Glomerular visceral epithelial cell (primary cell): Measurements from ENCODE around the gene PGBD5.
"Not testable (repeated sequence)": the region's sequence is repeated elsewhere in the genome, so short reads cannot be mapped to it uniquely, and the experiment has no call there.

Experiments used
- DNase-seq: peaks from one replicate; pipeline ENCODE4 v3.0.0-alpha.2; 2016; ENCODE audit errors: extremely low spot score

The PGBD5 gene

DNA sequence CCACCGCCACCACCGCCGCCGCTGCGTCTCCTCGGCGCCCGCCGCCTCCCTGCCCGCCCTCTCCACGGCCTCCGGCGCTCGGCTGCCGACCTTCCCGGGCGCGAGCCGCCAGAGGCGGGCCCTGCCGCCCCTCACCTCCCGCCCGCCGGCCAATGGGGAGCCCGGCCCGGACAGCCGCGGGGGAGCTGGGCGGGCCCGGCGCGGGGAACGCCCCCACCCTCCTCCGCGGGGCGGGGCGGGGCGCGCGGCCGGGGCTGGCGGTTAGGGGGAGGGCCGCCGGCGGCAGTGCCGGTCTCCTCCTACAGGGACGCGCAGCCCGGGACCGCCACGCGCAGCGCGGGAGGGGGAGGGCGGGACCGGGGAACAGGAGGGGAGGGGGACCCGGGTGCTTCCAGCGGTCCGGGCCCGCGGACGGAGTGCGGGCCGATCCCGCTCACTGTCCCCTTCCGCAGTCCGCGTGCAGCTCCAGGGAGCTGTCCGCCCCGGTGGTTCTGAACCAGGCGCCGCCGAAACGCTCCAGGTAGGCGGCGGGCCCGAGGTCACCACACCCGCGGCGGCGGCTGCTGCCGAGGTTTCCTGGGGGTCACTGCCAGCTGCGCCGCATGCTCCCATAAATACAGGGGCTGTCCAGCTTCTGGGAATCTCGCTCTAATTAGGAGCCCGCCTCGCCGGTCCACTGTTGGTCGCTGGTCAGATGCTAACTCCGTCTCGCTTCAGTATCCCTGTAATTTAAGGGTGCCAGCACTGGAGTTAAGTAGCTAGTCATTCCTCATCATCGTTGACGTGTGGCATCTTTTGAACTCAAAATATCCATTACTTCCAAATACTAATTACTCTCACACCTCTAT lies at the start of gene PGBD5:
Gene PGBD5, minus strand, starts transcription at position 87 of the 848 bp plus-strand sequence. CDS start 404 bp downstream, outside the sequence.
- DNase-seq: peak; percentile 67

- not testable (repeated sequence) for DNase-seq
These were observed 48.8 kb upstream of the PGBD5 start for GRCh38 chr1:230474924-230475323.

DNA sequence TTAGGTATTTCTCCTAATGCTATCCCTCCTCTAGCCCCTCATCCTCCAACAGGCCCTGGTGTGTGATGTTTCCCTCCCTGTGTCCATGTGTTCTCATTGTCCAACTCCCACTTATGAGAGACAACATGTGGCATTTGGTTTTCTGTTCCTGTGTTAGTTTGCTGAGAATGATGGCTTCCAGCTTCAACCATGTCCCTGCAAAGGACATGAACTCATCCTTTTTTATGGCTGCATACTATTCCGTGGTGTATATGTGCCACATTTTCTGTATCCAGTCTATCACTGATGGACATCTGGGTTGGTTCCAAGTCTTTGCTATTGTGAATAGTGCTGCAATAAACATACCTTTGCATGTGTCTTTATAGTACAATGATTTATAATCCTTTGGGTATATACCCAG lies 44.6 kb upstream of the PGBD5 start:
- not testable (repeated sequence) for DNase-seq

DNA sequence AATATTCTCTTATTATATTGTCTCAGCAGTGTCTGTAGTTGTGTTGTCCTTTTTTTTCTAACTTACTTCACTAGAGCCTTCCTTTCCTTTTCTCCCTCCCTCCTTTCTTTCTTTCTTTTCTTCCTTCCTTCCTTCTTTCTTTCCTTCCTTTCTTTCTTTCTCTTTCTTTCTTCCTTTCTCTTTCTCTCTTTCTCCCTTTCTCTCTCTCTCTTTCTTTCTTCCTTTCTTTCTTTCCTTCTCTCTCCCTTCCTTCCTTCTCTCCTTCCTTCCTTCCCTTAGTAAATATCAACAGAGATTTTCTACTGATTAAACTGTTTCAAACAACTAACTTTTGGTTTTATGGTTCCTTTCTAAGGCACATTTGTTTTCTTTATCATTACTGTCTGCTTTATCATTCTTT lies 43.1 kb upstream of the PGBD5 start:
- no peak for DNase-seq

DNA sequence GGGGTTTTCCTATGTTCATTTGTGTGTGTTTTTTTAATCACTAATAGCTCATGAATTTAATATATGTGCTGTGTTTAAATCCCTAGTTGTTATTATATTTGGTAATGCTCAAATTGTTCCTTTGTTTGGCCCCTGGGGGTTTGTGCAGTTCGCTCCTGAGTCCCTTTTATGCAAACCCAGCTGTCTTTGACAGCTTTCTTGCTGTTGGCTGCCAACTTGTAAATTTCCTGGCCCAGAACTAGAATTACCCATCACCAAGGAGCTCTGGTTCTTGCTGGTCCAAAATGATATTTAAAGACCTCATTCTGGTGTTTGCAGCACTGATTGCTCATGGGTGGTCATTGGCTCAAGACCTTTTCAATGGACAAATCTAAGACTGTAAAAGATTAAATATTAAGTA lies 39.6 kb upstream of the PGBD5 start:
- DNase-seq: no peak

DNA sequence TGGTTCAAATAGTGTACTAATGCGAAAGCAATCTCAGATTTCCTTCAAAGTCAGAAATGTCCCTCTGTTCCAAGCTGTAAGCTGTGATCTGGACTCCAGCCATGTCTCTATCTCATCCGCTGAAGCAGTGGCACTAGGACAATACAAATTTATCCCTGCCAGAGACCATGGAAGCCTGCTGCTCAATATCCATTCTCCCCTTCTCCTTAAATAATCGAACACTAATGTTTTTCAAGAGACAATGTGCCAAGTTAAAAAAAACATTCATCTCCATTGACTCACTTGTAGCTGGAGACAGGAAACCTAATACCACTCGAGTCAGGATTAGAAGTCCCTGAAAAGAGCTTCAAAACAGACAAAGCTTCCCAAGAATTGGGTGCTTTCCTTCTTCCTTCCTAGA lies 38.5 kb upstream of the PGBD5 start:
- DNase-seq: no peak

GRCh38 chr1:230463760-230464159 lies 37.6 kb upstream of the PGBD5 start:
- no peak for DNase-seq

GRCh38 chr1:230463326-230463725 lies 37.2 kb upstream of the PGBD5 start:
- DNase-seq: no peak

DNA sequence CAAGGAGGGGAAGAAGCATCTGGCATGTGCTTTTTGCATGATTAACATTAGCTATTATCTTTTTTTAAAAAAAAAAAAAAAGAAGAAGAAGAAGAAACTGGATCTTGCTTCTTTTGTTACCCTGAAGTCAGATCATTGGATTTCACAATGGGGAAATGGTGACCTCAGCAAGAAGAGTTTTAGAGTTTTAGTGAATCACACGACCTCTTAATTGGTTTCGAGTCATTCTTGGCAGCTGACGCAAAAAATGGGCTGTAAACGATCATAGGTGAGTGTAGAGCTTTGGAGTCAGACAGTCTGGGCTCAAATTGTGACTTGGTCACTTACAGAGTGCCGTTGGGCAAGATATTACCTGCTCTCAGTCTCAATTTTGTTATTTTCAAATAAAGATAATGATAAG lies 33.3 kb upstream of the PGBD5 start:
- no peak for DNase-seq

- no peak for DNase-seq
These were observed 32.4 kb upstream of the PGBD5 start for GRCh38 chr1:230458509-230458908.

DNA sequence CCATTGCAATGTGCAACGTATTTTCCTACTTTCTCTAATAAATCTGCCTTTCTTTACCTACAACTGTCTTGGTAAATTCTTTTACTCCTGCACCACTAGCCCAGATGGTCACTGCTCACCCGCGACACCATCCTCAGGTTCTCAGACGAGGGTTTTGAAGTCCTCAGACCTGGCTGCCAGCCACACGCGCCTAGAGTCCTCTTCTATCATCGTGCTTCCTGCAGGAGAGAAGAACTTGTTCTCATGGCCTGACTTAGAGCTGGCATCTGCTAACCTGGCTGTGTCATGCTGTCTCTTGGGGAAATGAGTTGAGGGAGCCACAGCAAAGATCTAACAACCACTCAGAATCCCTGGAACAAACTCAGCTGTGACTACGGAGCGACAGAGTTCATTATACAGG lies 30.3 kb upstream of the PGBD5 start:
- DNase-seq: no peak

DNA sequence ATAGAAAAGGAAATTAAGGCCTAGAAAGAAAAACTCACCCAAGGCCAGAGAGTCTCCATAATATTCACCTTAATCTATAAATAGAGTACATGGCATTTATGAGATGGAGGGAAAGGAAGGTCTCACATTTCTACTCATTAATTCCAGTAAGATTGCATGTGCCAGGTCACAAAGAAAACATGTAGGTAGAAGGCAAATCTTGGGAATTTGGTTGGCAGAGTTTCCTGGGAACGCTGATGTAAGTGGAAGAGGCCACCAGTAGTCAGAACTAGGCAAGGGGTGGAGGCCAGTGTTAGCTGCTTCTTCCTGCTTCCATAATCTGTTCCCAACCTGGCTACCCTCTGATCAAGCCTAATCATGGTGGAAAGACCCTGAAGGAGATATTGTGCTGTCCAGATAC lies 29.2 kb upstream of the PGBD5 start:
- no peak for DNase-seq

GRCh38 chr1:230453377-230453776 lies 27.2 kb upstream of the PGBD5 start:
- no peak for DNase-seq

DNA sequence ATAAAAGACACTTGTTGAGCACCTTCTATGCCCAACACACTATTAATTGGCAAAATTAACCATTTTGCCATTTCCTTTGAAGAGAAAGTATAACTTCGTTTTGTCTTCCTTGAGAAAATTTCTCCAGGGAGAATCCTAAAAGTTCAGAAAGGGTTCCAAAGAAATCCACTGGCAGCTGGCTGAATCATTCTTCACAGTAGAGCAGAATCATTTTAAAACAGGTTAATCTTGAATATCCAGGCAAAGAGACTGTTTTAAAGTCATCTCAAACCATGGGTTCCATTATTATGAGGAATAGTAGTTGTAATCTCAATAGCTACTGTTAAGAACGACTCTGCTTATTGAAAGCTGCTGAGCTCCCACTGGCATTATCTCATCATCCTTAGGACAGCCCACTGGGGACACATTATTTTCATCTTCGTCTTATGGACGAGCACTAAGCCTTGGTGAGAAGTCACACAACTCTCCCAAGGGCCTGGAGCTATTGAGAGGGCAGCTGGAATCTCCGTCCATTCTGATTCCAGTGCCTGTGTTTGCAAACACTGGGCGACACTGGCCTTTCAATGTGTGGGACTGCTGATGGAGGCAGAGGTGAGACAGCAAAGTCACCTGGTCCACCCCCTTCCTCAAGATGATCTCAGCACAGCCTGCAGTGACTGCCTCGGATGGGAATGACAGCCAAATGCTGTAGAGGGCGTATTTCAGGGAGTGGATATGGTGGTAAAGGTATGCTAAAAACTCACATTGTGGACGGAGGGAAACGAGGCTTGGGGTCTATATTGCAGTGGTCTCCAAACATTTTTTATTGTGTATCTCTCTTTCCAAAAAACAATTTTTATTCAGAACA lies 15.3 kb upstream of the PGBD5 start:
- no peak for DNase-seq

- no peak for DNase-seq
These were observed 9.0 kb upstream of the PGBD5 start for GRCh38 chr1:230435108-230435507.

DNA sequence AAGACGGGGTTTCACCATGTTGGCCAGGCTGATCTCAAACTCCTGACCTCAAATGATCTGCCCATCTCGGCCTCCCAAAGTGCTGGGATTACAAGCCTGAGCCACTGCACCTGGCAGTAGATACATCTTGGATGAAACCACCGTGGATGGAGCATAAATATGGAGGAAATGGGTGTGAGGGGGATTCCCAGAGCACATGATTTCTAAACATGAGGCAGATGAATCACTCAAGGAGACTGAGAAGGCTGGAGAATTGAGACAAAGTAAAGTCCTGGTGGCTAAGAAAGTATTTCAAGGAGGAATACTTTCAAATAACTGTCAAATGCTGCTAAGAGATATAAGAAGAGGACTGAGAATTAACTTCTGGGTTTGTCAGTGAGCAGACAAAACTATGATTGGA lies 5.4 kb upstream of the PGBD5 start:
- peak; percentile 6 for DNase-seq

DNA sequence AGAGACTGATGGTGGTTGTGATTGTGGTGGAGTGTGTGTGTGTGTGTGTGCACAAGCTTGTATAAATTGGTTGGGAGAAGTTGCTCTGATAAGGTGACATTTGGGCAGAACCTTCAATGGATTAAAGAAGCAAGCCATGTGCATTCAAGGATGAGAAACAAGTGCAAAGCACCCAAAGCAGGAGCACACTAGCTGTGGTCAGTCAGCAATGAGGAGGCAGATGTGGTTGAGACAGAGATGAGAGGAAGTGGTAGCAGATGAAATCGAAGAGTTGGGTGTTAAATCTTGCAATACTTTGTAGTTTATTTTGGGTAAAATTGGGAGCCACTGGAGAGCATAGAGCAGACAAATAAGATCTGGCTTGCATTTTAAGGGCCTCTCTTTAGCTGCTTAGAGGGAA lies 4.4 kb upstream of the PGBD5 start:
- no peak for DNase-seq

DNA sequence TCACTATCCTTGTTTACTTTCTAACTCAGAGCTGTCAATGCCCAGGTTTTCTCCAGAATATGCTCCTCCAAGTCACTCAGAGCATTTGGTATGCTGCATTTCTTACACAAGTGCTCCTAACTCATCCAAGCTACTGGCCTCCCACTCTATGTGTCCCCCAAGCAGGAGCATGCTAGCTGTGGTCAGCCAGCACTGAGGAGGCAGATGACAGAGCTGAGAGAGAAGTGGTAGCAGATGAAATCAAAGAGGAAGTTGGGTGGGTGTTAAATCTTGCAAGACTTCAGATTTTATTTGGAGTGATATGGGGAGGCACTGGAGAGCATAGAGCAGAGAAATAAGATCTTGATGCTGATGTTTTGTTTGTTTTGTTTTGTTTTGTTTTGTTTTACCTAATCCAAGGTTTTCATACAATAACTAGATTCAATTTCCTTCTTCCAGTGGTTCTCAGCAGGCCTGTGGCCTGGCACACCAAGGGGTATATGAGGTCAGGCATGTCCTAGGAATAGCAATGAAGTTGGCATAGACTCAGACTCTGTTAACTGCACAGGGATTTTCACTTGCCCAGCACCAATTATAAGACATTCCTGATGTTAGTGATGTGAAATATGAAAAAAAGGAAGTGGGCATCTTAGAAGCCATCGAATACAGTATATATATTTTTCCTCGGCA lies 3.1 kb upstream of the PGBD5 start:
- DNase-seq: no peak

- DNase-seq: no peak
These were observed 1.8 kb upstream of the PGBD5 start for GRCh38 chr1:230427981-230428380.

DNA sequence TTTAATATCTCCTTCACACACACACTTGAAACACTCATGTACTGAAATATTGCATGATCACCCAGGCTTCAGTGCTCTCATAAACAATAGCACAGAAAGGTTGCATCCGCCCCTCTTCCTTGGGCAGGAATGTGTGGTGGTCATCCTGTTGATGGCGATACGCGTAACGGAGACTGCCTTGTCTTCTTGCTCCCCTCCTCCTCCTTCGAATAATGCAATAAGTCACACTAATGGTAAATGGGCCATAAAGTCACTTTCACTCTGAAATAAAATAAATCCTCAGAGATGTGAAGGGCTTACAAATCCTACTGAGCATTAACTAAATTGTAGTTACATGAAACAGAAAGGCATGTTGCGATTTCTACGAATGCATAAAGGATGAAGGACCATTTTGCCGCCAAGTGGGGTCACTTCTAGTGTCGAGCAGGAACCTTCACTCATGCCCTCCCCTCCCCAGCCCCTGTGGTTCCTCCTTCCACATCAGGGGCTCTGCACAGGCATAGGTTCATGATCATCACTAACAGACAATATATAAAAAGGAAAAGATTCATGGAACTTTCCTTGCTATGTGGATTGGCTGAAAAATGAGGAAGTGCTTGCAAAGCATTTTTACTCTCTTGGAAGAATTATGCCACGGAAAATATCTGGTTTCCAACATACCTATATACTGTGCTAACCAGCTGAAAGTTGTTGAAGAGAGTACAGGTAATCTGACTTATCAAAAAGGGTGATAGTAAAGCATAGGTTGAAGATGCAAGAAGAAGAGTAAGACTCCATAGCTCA lies 1.2 kb upstream of the PGBD5 start:
- DNase-seq: no peak

DNA sequence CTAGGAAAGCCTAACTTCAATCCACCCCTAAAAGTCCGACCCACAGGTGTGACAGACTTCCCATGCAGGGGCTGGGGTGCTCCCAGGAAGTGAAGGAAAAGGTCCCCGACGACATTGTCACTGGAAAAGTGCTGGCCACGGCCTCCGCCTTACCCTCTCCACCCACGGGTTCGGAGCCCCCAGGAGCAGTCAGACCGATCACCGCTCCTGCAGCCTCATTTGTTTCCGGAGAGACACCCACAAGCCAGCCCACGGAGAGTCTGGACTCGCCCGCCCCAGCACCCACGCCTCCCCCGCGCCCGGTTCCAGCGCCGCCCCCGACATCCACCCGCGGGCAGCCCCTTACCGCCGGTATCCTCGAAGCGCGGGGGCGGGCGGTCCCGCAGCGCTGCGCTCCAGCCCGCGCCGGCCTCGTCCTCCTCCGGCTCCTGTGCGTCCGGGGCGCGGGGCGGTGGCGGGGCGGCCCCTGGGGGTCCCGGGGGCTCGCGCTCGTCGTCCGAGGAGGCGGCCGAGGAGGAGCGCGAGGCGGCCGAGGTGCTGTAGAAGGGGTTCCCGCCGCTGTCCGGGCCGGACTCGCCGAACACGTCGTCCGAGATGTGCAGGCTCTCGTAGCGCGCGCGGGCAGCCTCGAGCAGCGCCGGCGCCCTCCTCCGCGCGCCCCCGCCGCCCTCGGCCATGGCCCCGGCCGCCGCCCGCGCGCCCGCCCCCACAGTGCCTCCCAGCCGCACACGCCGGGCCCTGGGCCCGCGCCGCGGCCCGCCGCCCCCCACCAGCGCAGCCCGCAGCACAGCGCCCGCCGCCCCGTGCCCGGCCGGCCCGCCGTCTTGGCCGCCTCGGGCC lies 660 bp downstream of the PGBD5 start:
- DNase-seq: no peak
